ENCODE measurements around the gene SPRED2.

The SPRED2 gene

DNA sequence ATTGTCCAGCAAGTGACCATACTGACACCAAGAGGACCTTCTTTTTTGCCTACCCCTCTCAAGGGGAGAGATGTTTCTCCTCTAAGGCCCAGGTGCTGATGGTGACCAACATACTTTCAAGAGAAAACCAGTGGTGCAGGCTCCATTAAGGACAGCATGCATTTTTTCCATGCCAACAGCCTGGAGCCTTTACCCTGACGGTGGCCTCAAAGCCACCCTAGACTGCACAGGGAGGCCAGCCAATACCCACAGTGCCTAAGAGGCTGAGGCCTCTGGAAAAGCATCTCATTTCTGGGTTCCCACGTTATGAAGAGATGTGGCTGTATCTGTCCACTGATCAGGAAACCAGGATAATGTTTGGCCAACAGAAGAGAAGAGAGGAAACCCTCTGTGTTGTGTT lies 19.3 kb downstream of the SPRED2 start:
- DNase-seq (ENCODE audit: low spot score) = no peak

GRCh38 chr2:65411056-65411795 lies 21.2 kb downstream of the SPRED2 start:
- no peak for DNase-seq (ENCODE audit: low spot score)

DNA sequence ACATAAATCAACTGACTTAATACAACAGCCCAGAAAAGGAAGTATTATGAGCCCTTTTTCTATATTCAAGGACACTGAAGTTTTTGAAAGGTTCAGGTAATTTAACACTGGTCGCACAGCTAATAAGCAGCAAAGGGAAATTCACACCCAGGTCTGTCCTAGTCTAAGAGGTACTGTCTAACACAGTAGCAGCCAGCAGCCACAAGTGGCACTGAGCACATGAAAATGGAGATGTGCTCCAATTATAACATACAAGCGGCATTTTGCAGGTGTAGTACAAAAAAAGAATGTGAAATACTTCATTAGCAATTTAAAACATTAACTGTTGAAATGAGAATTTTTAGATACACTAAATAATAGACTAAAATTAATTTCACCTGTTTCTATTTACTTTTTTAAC lies 23.4 kb downstream of the SPRED2 start:
- DNase-seq (ENCODE audit: low spot score) = no peak

DNA sequence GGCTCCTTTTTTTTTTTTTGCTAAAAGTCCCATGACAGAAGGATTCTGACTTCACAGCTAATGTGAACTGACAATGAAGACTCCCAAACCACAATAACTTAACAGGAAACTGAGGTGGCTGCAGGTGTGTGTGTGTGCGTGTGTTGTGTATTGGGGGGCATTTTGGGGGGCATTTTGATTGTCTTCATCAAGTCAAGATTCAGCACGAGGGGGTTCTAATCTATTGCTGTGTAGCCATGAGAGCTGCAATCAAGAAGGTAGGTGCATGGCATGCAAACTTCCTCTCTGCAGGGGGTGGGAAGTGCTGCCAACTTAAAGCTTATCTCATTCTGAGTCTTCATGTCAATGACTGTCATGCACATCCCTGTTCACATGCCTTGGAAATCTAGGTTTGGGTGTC lies 25.2 kb downstream of the SPRED2 start:
- DNase-seq (ENCODE audit: low spot score) = no peak

GRCh38 chr2:65404988-65405697 lies 27.3 kb downstream of the SPRED2 start:
- DNase-seq (ENCODE audit: low spot score) = no peak

- no peak for DNase-seq (ENCODE audit: low spot score)
Observed at GRCh38 chr2:65403529-65403915, 28.9 kb downstream of the SPRED2 start.

- DNase-seq (ENCODE audit: low spot score) = no peak
Observed at GRCh38 chr2:65402780-65403528, 29.4 kb downstream of the SPRED2 start.

- no peak for DNase-seq (ENCODE audit: low spot score)
Observed at GRCh38 chr2:65402323-65402722, 30.1 kb downstream of the SPRED2 start.

DNA sequence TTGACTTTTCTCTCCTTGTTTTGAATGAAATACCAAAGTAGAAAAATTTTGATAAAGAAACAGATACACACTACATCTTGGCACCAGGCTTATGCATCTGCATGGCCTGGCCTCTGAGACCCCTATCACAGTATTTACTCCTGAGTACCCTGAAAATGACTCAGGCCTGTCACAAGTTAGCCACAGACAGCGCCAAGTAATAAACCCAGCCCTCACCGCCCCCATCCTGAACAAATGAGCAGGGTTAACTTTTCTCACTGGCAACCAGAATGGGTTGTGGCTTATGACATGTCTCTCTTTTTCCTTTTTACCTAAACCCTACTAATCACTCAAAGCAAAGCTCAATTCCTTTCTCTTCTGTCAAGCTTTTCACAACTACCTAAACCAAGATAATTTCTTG lies 35.3 kb downstream of the SPRED2 start:
- DNase-seq (ENCODE audit: low spot score) = no peak

- DNase-seq (ENCODE audit: low spot score) = no peak
Observed at GRCh38 chr2:65396348-65397026, 35.9 kb downstream of the SPRED2 start.

GRCh38 chr2:65395621-65396347 lies 36.6 kb downstream of the SPRED2 start:
- DNase-seq (ENCODE audit: low spot score) = no peak

DNA sequence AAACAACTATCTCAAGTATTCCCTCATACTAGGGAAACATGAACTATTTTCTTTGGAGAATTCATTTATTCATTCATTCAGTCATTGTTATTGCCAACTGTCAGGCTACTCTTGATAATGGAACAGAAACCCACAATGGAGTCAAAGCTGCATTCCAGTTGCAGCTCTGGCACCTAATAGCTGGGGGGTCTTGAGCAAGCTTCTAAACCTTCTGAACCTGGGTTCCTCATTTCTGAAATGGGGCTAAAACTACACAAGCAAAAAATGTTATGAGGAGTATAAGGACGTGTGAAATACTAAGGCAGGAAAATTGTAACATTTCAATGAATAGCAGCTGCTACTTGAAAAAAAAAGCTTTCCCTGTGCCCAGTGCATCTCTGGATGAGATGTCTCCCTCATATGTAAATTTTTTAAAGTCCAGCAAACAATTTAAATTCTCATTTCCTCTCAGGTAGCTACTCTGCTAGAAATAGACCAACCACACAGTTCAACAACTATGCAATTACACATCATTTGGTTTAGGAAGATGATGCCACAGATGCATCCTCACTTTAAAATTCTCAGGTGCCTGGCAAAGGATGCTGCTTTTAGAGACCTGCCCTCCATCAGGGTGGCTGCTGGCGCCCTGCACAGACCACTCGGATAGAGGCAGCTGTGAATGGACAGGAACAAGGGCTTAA lies 38.5 kb downstream of the SPRED2 start:
- DNase-seq (ENCODE audit: low spot score) = no peak

GRCh38 chr2:65393046-65393445 lies 39.4 kb downstream of the SPRED2 start:
- no peak for DNase-seq (ENCODE audit: low spot score)

- no peak for DNase-seq (ENCODE audit: low spot score)
Observed at GRCh38 chr2:65392609-65393008, 39.8 kb downstream of the SPRED2 start.

- DNase-seq (ENCODE audit: low spot score) = no peak
Observed at GRCh38 chr2:65390134-65390533, 42.3 kb downstream of the SPRED2 start.

- DNase-seq (ENCODE audit: low spot score) = no peak
Observed at GRCh38 chr2:65389476-65389875, 42.9 kb downstream of the SPRED2 start.

DNA sequence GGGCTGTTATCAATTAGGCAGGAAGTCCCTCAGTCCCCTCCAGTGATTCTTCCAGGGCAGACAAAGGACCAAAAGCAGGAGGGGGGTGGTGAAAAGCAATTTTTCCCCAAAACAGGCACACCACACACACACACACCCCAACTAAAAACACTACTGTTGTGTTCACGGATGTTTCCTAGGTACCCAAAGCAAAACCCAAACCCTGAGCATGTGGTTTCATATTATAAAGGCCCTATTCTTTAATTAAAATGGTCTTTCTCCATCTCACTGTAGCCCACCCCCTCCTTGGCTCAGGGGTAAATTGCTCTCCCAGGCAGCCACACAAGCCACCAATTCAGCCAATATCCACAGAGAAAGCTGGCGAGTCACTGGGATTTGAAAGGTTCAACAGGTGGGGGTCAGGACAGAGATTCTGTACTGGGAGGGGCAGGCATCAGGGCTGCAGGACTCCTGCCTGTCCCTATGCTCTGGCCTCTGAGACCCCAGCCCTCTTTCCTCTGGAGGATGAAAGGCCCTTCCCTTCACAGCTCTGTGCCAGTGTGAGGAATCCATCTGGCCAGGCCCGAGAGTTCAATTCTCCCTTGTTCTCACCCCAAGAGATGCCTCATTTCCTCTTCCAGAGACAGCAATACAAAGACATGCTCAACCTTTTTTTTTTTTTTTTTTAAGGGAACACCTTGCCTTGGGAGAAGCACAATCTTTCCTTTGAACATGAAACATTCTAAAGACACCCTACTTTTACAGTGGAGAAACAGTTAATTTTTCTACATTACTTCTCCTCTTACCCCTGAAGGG lies 43.6 kb downstream of the SPRED2 start:
- no peak for DNase-seq (ENCODE audit: low spot score)

DNA sequence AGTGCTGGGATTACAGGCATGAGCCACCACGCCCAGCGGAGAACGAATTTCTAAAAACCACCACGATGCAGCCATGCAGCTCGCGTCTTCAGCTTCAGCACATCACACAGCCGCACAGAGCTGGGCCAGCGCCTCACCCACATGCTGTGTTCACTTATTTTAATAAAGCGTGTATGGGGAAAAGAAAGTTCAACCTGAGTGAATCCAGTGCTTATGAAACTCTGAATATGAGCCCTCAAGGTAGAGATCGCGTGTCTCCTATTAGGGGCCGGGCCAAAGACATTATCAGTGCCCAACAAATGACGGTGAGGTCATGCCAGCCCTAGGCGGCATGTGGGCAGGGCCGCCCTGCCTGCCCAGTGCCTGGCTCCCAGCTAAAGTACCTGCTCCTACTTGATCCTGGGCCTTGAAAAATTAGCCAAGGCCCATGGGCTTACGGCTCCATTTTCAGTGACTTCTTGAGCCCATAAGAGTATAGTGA lies 44.3 kb downstream of the SPRED2 start:
- no peak for DNase-seq (ENCODE audit: low spot score)

DNA sequence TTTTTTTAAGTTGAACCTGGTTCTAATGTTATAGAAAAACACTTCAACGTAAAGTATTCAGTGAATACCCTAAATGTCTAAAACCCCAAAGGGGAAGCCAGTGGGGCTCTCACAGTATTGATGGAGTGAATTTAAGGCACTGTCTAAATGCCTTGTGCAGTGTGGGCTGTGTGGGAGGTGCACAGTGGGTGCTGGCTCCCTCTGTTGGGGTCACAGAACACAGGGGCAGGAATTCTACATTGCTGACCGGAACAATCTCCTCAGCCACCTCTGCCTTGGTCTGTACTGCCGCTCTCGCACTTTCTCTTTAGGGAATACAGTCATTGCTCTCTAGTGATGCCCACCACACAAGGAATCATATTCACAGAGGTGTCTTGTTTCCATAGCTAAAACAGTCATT lies 45.4 kb downstream of the SPRED2 start:
- DNase-seq (ENCODE audit: low spot score) = no peak

DNA sequence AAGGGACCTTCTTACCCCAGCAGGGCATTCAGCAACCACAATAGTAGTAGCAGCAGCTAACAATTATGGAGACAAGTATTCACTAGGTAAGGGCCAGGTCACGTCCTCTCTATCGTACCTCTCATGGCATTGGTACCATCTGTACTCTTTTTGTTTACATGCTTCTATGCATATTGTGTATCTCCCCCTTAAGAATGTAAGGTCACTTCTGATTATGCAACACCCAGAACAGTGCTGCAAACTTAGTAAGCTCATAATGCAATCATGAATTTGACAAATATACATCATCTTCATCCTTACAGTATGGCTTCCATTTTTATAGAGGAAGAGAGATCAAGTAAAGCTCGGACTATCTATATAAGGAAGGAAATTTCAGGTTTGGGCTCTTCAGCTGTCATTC lies 46.1 kb downstream of the SPRED2 start:
- no peak for DNase-seq (ENCODE audit: low spot score)
